Prostate gland (tissue), 2 donors: ENCODE data around the gene DGKI. TPM values are rescaled to one million over a fixed set of nuclear protein-coding genes. Genes with fewer than 3 reads are reported as not detected.

Experiments
- DNase-seq: peaks from one replicate; pipeline ENCODE4 v3.0.0-alpha.2; 2019; ENCODE audit warnings: low spot score
- H3K27ac ChIP-seq, 2 donors: fragments of 200-600 bp; sonication (generic); 2 replicates each; pipeline ENCODE4 v1.5.1; 2017 to 2019
- H3K27me3 ChIP-seq: fragments of 200-600 bp; sonication (generic); replicated peaks from 2 replicates; pipeline ENCODE4 v1.5.1; 2019; ENCODE audit not compliant: insufficient read depth
- H3K36me3 ChIP-seq, 2 donors: fragments of 200-600 bp; sonication (generic); 1 replicate in 1 of 2; 2 replicates in 1 of 2; pipeline versions ENCODE4 v1.5.1 to v1.8.1; 2017 to 2019
- H3K4me1 ChIP-seq: fragments of 200-600 bp; sonication (generic); replicated peaks from 2 replicates; pipeline ENCODE4 v1.5.1; 2019
- H3K4me3 ChIP-seq, 2 donors: fragments of 200-600 bp; sonication (generic); 2 replicates each; pipeline ENCODE4 v1.5.1; 2017 to 2019
- H3K9me3 ChIP-seq: fragments of 200-600 bp; sonication (generic); 2 replicates; pipeline ENCODE4 v1.5.1; 2017
- CTCF ChIP-seq, 4 experiments: fragments of 200-600 bp in 2 of 4; fragments of 450-650 bp in 2 of 4; sonication (generic) in 2 of 4; IDR thresholded peaks; 1 replicate in 3 of 4; 2 replicates in 1 of 4; pipeline ENCODE4 v1.5.1; 2016 to 2019; ENCODE audit warnings: antibody characterized with exemption in 4 of 4, mild to moderate bottlenecking in 2 of 4, moderate library complexity in 2 of 4
- POLR2A ChIP-seq: fragments of 450-650 bp; IDR thresholded peaks from one replicate; pipeline ENCODE4 v1.6.1; 2016; ENCODE audit warnings: antibody characterized with exemption, mild to moderate bottlenecking
- POLR2AphosphoS5 ChIP-seq: sonication (generic); formaldehyde crosslinking; IDR thresholded peaks from one replicate; pipeline ENCODE4 v1.6.1; 2017; ENCODE audit warnings: antibody characterized with exemption
- WGBS: methylation state at CpG from one replicate; pipeline ENCODE4 v1.1.5; 2018; 5-methylcytosine and 5-hydroxymethylcytosine counted together
- intact Hi-C: fragments of 100-400 bp; cut with DNase I; formaldehyde crosslinking; loops from one replicate; pipeline ENCODE4 v1.14.2; 2022
- total RNA-seq, 2 donors: library from RNA; depleted of rRNA; stranded (reverse); fragments of >200 nt; gene quantifications; one replicate each; pipeline ENCODE4 v1.1.0, GENCODE V29; 2016

Gene DGKI
- total RNA-seq, 2 donors from 2014 or later, result 0.32 to 1.5 TPM

- H3K27ac ChIP-seq, result no peak overlapping the region
- H3K36me3 ChIP-seq, result no peaks in the 10 kb centered on the region
- no peaks in the 10 kb centered on the region for H3K27me3 ChIP-seq
- DNase-seq, result no peak
- H3K4me3 ChIP-seq, result no peak overlapping the region
- TF ChIP-seq POLR2AphosphoS5 (no peak), CTCF (IDR thresholded peaks at IDR 0.05) (no peak), POLR2A (no peak)
- no peaks in the 10 kb centered on the region for H3K9me3 ChIP-seq
- WGBS, result 89% methylated on average over 1 of the region's 1 CpG
- intact Hi-C loops, result no loop called here
- no peaks in the 10 kb centered on the region for H3K4me1 ChIP-seq
Measured at GRCh38 chr7:137704723-137705122, 142.1 kb downstream of the DGKI start.

GRCh38 chr7:137703291-137704010, 143.3 kb downstream of the DGKI start:
- Histone ChIP-seq H3K27ac (no peak overlapping the region), H3K27me3 (no peaks in the 10 kb centered on the region), H3K9me3 (no peaks in the 10 kb centered on the region), H3K4me1 (no peaks in the 10 kb centered on the region), H3K4me3 (no peak overlapping the region), H3K36me3 (no peaks in the 10 kb centered on the region)
- DNase-seq, result no peak
- TF ChIP-seq CTCF (IDR thresholded peaks at IDR 0.05) (no peak), POLR2A (no peak), POLR2AphosphoS5 (no peak)
- 85% methylated on average over 3 of the region's 3 CpGs for WGBS
- intact Hi-C loops, result no loop called here

- Histone ChIP-seq H3K36me3 (no peaks in the 10 kb centered on the region), H3K9me3 (no peaks in the 10 kb centered on the region), H3K4me3 (no peak overlapping the region), H3K4me1 (no peaks in the 10 kb centered on the region), H3K27me3 (no peaks in the 10 kb centered on the region), H3K27ac (no peak overlapping the region)
- DNase-seq, result no peak
- no peak for TF ChIP-seq POLR2A
- TF ChIP-seq POLR2AphosphoS5, result no peak
- TF ChIP-seq CTCF (IDR thresholded peaks at IDR 0.05), result no peak
- 100% methylated on average over 1 of the region's 1 CpG for WGBS
- intact Hi-C loops, result no loop called here
Measured at GRCh38 chr7:137696988-137697387, 149.8 kb downstream of the DGKI start.

GRCh38 chr7:137696376-137696775, 150.4 kb downstream of the DGKI start:
- Histone ChIP-seq H3K27me3 (no peaks in the 10 kb centered on the region), H3K9me3 (no peaks in the 10 kb centered on the region), H3K4me3 (no peak overlapping the region), H3K36me3 (no peaks in the 10 kb centered on the region), H3K4me1 (no peaks in the 10 kb centered on the region), H3K27ac (no peak overlapping the region)
- intact Hi-C loops, result no loop called here
- no peak for DNase-seq
- 79% methylated on average over 2 of the region's 2 CpGs for WGBS
- TF ChIP-seq POLR2AphosphoS5 (no peak), CTCF (IDR thresholded peaks at IDR 0.05) (no peak), POLR2A (no peak)

GRCh38 chr7:137695942-137696341, 150.8 kb downstream of the DGKI start:
- Histone ChIP-seq H3K9me3 (no peaks in the 10 kb centered on the region), H3K4me3 (no peak overlapping the region), H3K27ac (no peak overlapping the region), H3K36me3 (no peaks in the 10 kb centered on the region), H3K27me3 (no peaks in the 10 kb centered on the region), H3K4me1 (no peaks in the 10 kb centered on the region)
- intact Hi-C loops, result no loop called here
- TF ChIP-seq CTCF (IDR thresholded peaks at IDR 0.05), result no peak
- TF ChIP-seq POLR2A, result no peak
- TF ChIP-seq POLR2AphosphoS5, result no peak
- WGBS, result 41% methylated on average over 7 of the region's 7 CpGs
- no peak for DNase-seq
